Smooth muscle cell (in vitro differentiated cells): ENCODE results near the gene C19orf18. TPM values are rescaled to one million over a fixed set of nuclear protein-coding genes. Genes with fewer than 3 reads are reported as not detected.
"Not testable (repeated sequence)": the region's sequence is repeated elsewhere in the genome, so short reads cannot be mapped to it uniquely, and the experiment has no call there.

Source experiments
- DNase-seq: peaks from one replicate; lab custom pipeline; 2025; ENCODE audit not compliant: unreplicated experiment; lab: John Stamatoyannopoulos, UW
- H2AFZ ChIP-seq: fragments of 200-600 bp; sonication (generic); 2 replicates; pipeline ENCODE4 v1.6.0; 2016; ENCODE audit warnings: antibody characterized with exemption, low read depth, mild to moderate bottlenecking
- H3F3A ChIP-seq: fragments of 200-600 bp; sonication (generic); 2 replicates; pipeline ENCODE4 v1.6.0; 2017; ENCODE audit warnings: antibody characterized with exemption, low read depth
- H3K27ac ChIP-seq: fragments of 200-600 bp; sonication (generic); 2 replicates; pipeline ENCODE4 v1.5.1; 2016; ENCODE audit warnings: low read depth, mild to moderate bottlenecking
- H3K27me3 ChIP-seq: fragments of 200-600 bp; sonication (generic); 2 replicates; pipeline ENCODE4 v1.6.1; 2016; ENCODE audit warnings: low read depth, mild to moderate bottlenecking
- H3K36me3 ChIP-seq: fragments of 200-600 bp; sonication (generic); 2 replicates; pipeline ENCODE4 v1.5.1; 2016; ENCODE audit warnings: low read depth
- H3K4me1 ChIP-seq: fragments of 200-600 bp; sonication (generic); 2 replicates; pipeline ENCODE4 v1.5.1; 2016; ENCODE audit warnings: low read depth
- H3K4me2 ChIP-seq: fragments of 200-600 bp; sonication (generic); 2 replicates; pipeline ENCODE4 v1.6.0; 2016; ENCODE audit warnings: mild to moderate bottlenecking
- H3K4me3 ChIP-seq: fragments of 200-600 bp; sonication (generic); 2 replicates; pipeline ENCODE4 v1.5.1; 2016; ENCODE audit warnings: mild to moderate bottlenecking
- H3K79me2 ChIP-seq: fragments of 200-600 bp; sonication (generic); 2 replicates; pipeline ENCODE4 v1.6.0; 2016; ENCODE audit warnings: low read depth, mild to moderate bottlenecking
- H3K9ac ChIP-seq: fragments of 200-600 bp; sonication (generic); 2 replicates; pipeline ENCODE4 v1.6.0; 2016; ENCODE audit warnings: low read depth
- H3K9me3 ChIP-seq: fragments of 200-600 bp; sonication (generic); replicated peaks from 2 replicates; pipeline ENCODE4 v1.5.1; 2016; ENCODE audit warnings: low read depth
- H4K20me1 ChIP-seq: fragments of 200-600 bp; sonication (generic); 2 replicates; pipeline ENCODE4 v1.6.0; 2016; ENCODE audit warnings: low read depth
- CTCF ChIP-seq: fragments of 200-600 bp; sonication (generic); IDR thresholded peaks from 2 replicates; pipeline ENCODE4 v1.5.1; 2017; ENCODE audit warnings: borderline replicate concordance, mild to moderate bottlenecking, antibody characterized with exemption; ENCODE audit not compliant: insufficient read depth, poor library complexity, severe bottlenecking
- WGBS: methylation state at CpG from one replicate; pipeline ENCODE4 v1.1.7; 2016; ENCODE audit warnings: low lambda C conversion rate; 5-methylcytosine and 5-hydroxymethylcytosine counted together
- polyA plus RNA-seq: library from polyadenylated mRNA; unstranded; fragments of >200 nt; fragmentation: Nextera tagmentation; extraction: Ambion mirVana; gene quantifications from 2 replicates; pipeline ENCODE4 v1.2.1, GENCODE V29; 2016
- total RNA-seq: library from RNA; depleted of rRNA; stranded (reverse); fragments of >200 nt; gene quantifications from 2 replicates; pipeline ENCODE4 v1.2.3, GENCODE V29; 2014

The C19orf18 gene
- total and polyA plus RNA-seq, 2 experiments from 2014 or later = 0.67 to 2.1 TPM

GRCh38 chr19:57916168-57916995 lies 58.0 kb downstream of the C19orf18 start, which contains the start of gene ZNF417:
ZNF417 (minus strand) TSS chr19:57916592; CDS start chr19:57916411, 181 bp downstream.
- WGBS = under 1% methylated on average over 51 of the region's 51 CpGs

GRCh38 chr19:57914531-57914930 lies 59.8 kb downstream of the C19orf18 start:
- H3K9ac ChIP-seq = no peak overlapping the region
- no peaks in the 10 kb centered on the region for H3K27me3 ChIP-seq
- H3K79me2 ChIP-seq = peaks cover 44% of the 10 kb centered on the region
- H2AFZ ChIP-seq = no peak overlapping the region
- H3K4me3 ChIP-seq = no peak overlapping the region
- H3K27ac ChIP-seq = no peak overlapping the region
- H3K4me1 ChIP-seq = peaks cover 10% of the 10 kb centered on the region
- peak overlapping the region; percentile 97 for H3K4me2 ChIP-seq
- 91% methylated on average over 3 of the region's 3 CpGs for WGBS
- no peak for DNase-seq
- H3K36me3 ChIP-seq = no peaks in the 10 kb centered on the region
- H4K20me1 ChIP-seq = peaks cover 9% of the 10 kb centered on the region
- TF ChIP-seq CTCF = no peak
- peaks cover 3% of the 10 kb centered on the region for H3F3A ChIP-seq
- no peaks in the 10 kb centered on the region for H3K9me3 ChIP-seq

More at GRCh38 chr19:57916168-57916995, 58.0 kb downstream of the C19orf18 start, which contains the start of gene ZNF417:
- Histone ChIP-seq H3K4me2 (peak within 1 kb of the TSS; percentile 97), H3K9ac (peak within 1 kb of the TSS; percentile 92), H2AFZ (peak within 1 kb of the TSS; percentile 65), H3K79me2 (peaks cover 41% of the 10 kb centered on the region), H3K27ac (peak within 1 kb of the TSS; percentile 69), H3K4me3 (peak within 1 kb of the TSS; percentile 96)
- not testable (repeated sequence) for H3K4me1 ChIP-seq, H3K27me3 ChIP-seq, H3F3A ChIP-seq, H3K9me3 ChIP-seq, H3K36me3 ChIP-seq, H4K20me1 ChIP-seq
- DNase-seq = peak; percentile 33
- TF ChIP-seq CTCF = peak; percentile 22

Other genes starting within 250 kb of the C19orf18 start
- gene ZNF671, start 246.9 kb downstream of the C19orf18 start, total RNA-seq = 4.7 and 7.0 TPM in 2 replicates
- gene ZNF671, start 246.9 kb downstream of the C19orf18 start, polyA plus RNA-seq = 5.2 and 5.5 TPM in 2 replicates
- 12.7 and 13.6 TPM in 2 replicates for gene ZNF776, start 227.7 kb downstream of the C19orf18 start, total RNA-seq
- gene ZNF776, start 227.7 kb downstream of the C19orf18 start, polyA plus RNA-seq = 4.4 and 8.9 TPM in 2 replicates
- 8.2 and 20.3 TPM in 2 replicates for gene ZNF586, start 204.9 kb downstream of the C19orf18 start, total RNA-seq
- 3.2 and 4.1 TPM in 2 replicates for gene ZNF586, start 204.9 kb downstream of the C19orf18 start, polyA plus RNA-seq
- 2.8 and 6.7 TPM in 2 replicates for gene ZNF552, start 159.6 kb downstream of the C19orf18 start, total RNA-seq
- gene ZNF552, start 159.6 kb downstream of the C19orf18 start, polyA plus RNA-seq = 1.9 and 6.4 TPM in 2 replicates
- gene ZNF587B, start 144.2 kb downstream of the C19orf18 start, total RNA-seq = 6.7 and 8.0 TPM in 2 replicates
- gene ZNF587B, start 144.2 kb downstream of the C19orf18 start, polyA plus RNA-seq = 1.2 and 4.3 TPM in 2 replicates
- gene ZNF587, start 124.7 kb downstream of the C19orf18 start, total RNA-seq = 13.9 and 22.8 TPM in 2 replicates
- gene ZNF587, start 124.7 kb downstream of the C19orf18 start, polyA plus RNA-seq = 3.9 and 8.5 TPM in 2 replicates
- gene ZNF814, start 85.5 kb downstream of the C19orf18 start, total RNA-seq = 9.6 and 16.7 TPM in 2 replicates
- 9.7 and 13.5 TPM in 2 replicates for gene ZNF814, start 85.5 kb downstream of the C19orf18 start, polyA plus RNA-seq
- 9.8 and 12.0 TPM in 2 replicates for gene ZNF417, start 57.9 kb downstream of the C19orf18 start, total RNA-seq
- gene ZNF417, start 57.9 kb downstream of the C19orf18 start, polyA plus RNA-seq = 2.6 and 5.1 TPM in 2 replicates
- gene ZNF418, start 39.1 kb downstream of the C19orf18 start, total RNA-seq = 7.5 and 10.2 TPM in 2 replicates
- 1.6 and 1.8 TPM in 2 replicates for gene ZNF418, start 39.1 kb downstream of the C19orf18 start, polyA plus RNA-seq
- gene ZNF256, start 26.8 kb downstream of the C19orf18 start, total RNA-seq = 4.5 and 10.3 TPM in 2 replicates
- gene ZNF256, start 26.8 kb downstream of the C19orf18 start, polyA plus RNA-seq = 3.2 and 4.0 TPM in 2 replicates
- 15.7 and 18.6 TPM in 2 replicates for gene ZNF606, start 28.3 kb upstream of the C19orf18 start, total RNA-seq
- gene ZNF606, start 28.3 kb upstream of the C19orf18 start, polyA plus RNA-seq = 5.2 and 8.6 TPM in 2 replicates
- 1.8 TPM in 1 of 2 replicates, not detected in the other for gene ZSCAN1, start 59.5 kb upstream of the C19orf18 start, total RNA-seq
- gene ZSCAN1, start 59.5 kb upstream of the C19orf18 start, polyA plus RNA-seq = 0.94 and 1.4 TPM in 2 replicates
- gene ZNF135, start 84.7 kb upstream of the C19orf18 start, total RNA-seq = 3.7 and 4.8 TPM in 2 replicates
- gene ZNF135, start 84.7 kb upstream of the C19orf18 start, polyA plus RNA-seq = 3.2 and 3.6 TPM in 2 replicates
- gene ZSCAN18, start 123.7 kb upstream of the C19orf18 start, total RNA-seq = 32.9 and 34.6 TPM in 2 replicates
- gene ZSCAN18, start 123.7 kb upstream of the C19orf18 start, polyA plus RNA-seq = 54.6 and 66.5 TPM in 2 replicates
- 14.3 and 22.3 TPM in 2 replicates for gene ZNF329, start 176.3 kb upstream of the C19orf18 start, total RNA-seq
- 2.3 and 4.4 TPM in 2 replicates for gene ZNF329, start 176.3 kb upstream of the C19orf18 start, polyA plus RNA-seq
- gene ZNF274, start 208.5 kb upstream of the C19orf18 start, total RNA-seq = 23.8 and 29.2 TPM in 2 replicates
- 27.2 and 29.5 TPM in 2 replicates for gene ZNF274, start 208.5 kb upstream of the C19orf18 start, polyA plus RNA-seq